HG03045 (cell line): ENCODE data around the gene XPO4.
"Not testable (repeated sequence)": the region's sequence is repeated elsewhere in the genome, so short reads cannot be mapped to it uniquely, and the experiment has no call there.

Experiments used
- ATAC-seq: cut with Tn5 transposase; IDR thresholded peaks from one replicate; pipeline ENCODE4 v1.9.1; 2021; ENCODE audit warnings: mild to moderate bottlenecking, moderate library complexity; ENCODE audit not compliant: unreplicated experiment

XPO4 gene

DNA sequence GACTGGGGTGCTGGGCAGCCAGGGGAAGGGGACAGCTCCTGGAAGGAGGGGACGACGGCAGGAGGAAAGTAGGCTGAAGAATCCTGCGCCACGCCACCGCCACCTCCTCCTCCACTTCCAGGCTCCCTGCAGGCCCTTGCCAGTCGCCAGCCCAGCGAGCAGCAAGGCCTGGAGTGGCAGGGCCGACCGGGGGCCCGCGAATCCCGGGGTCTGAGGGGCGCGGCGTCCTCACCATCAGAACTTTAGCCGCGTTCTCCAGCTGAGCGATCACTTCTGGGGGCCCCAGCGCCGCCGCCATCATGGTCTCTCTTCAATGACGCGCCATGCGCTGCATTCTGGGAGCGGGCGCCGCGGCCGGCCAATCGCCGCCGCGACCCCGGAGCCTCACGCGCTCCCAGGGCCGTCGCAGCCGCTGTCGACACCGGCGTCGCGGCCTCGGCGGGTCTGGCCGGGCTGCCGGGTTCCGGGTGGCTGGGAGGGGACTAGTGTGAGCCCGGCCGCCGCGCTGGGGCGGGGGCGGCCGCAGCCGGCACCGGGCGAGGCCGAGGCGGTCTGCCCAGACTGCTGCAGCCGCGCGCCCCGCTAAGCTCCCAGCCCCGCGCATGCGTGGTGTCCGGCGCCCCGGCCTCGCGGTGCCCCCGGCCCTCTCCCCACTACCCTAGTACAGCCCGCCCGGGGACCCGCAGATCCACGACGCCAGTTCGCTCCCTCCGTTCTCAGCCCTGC lies at the start of gene XPO4:
TSS of gene XPO4 (minus strand) at position 309 of the 726 bp plus-strand sequence. CDS start at position 301, 8 bp downstream.
- peak; percentile 95 for ATAC-seq

- ATAC-seq: not testable (repeated sequence)
Observed at GRCh38 chr13:20948001-20948400, 45.5 kb upstream of the XPO4 start.

DNA sequence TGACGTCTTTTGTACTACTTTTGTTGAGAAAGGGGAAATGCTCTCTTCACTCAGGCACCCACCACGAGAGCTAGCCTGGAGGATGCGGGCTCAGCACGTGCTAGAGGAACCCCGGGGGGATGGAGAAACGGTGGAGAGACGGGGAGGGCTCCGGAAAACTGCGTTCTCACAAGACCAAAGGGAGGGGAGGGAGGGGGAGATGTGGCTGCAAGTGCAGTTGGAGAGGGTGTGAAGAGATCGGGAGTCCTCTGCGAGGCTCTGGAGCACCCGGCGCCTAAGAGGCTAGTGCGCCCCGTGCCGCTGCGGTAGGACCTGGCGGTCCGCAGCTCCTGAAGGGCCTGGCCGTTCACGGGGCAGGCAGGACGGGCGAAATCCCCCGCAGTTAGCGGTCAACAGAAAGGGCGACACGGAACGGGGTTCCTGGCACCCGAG lies 43.4 kb upstream of the XPO4 start:
- no peak for ATAC-seq

GRCh38 chr13:20942938-20943559 lies 40.5 kb upstream of the XPO4 start:
- ATAC-seq: no peak

GRCh38 chr13:20940511-20940910 lies 38.0 kb upstream of the XPO4 start:
- ATAC-seq: not testable (repeated sequence)

GRCh38 chr13:20940083-20940482 lies 37.5 kb upstream of the XPO4 start:
- no peak for ATAC-seq

DNA sequence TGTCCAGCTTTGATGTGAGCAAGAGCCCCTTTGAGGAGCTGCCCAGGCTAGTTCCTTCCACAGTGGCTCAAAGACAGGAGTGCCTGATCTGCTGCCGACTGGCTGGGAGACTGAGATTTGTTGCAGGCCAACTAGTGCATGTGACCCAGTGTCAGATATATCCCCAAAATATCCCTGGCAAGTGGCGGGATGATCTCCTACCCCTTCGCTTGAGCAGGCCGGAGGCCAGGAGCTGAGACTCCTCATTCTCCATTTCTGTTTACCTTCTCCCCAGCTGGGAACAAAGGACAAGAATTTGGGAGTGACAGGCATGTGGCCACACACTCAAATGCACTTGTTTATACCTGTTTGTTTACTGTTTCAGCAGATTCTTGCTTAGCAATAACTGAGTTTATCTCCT lies 37.1 kb upstream of the XPO4 start:
- no peak for ATAC-seq

- no peak for ATAC-seq
Observed at GRCh38 chr13:20938302-20938701, 35.8 kb upstream of the XPO4 start.

DNA sequence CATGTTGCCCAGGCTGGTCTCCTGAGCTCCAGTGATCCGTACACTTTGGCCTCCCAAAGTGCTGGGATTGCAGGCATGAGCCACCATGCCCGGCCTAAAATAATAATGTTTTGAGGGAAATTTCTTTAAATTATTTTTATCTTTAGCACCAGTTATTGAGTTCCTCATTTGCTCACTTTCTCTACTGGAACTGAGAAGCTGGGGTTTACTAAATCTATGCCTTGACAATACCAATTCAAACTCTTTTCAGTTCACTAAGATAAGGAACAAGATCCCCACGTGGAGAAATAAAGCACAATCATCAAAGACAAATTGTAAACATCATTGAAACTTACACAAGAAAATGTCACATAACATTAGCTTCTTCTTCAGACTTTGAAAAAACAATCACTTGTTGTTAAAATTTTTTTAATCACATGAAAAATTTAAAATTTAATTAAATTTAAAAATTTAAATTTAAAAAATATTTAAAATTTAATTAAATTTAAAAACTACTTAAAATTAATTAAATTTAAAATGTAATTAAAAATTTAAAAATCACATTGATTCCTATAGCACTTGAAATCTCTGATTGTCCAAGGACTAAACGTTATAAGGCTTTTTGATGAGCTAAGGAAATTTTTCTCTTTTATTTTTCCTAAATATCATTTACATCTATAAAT lies 25.2 kb upstream of the XPO4 start:
- ATAC-seq: no peak

DNA sequence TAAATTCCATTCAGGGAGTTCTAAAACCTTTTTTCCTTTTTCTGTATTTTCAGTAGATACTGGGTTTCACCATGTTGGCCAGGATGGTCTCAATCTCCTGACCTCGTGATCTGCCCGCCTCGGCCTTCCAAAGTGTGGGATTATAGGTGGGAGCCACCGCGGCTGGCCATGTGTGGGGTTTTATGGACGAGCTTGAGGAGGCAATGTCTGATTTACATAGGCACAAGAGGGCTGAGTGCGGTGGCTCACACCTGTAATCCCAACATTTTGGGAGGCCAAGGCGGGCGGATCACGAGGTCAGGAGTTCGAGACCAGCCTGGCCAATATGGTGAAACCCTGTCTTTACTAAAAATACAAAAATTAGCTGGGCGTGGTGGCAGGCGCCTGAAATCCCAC lies 22.8 kb upstream of the XPO4 start:
- ATAC-seq: not testable (repeated sequence)

DNA sequence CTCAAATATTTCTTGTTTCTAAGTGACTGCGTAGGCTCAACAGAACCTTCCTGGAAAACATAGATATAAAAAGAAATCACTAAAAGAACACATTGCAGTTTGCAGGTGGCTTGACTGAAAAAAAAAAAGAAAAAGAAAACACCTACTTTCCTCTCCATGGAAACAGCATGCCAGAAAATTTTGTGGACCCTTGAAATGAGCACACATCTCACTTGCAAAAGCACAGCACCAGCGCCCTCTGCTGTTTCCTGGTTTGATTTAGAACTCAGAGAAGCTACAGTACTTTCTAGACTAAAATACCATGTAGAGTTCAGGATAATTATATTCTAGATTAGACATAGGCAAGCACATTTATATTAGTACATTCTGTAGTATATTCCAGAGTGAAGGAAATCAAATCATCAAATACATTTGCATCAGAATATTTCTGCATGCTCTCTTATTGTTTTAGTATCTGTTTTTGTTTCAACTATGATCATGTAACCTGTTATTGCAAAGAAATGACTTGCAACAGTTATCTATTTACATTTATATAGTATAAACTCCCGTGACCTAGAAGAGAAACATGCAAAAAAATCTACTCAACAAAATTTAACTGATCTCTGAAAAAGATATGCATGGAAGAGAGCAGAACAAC lies 22.3 kb upstream of the XPO4 start:
- ATAC-seq: no peak

DNA sequence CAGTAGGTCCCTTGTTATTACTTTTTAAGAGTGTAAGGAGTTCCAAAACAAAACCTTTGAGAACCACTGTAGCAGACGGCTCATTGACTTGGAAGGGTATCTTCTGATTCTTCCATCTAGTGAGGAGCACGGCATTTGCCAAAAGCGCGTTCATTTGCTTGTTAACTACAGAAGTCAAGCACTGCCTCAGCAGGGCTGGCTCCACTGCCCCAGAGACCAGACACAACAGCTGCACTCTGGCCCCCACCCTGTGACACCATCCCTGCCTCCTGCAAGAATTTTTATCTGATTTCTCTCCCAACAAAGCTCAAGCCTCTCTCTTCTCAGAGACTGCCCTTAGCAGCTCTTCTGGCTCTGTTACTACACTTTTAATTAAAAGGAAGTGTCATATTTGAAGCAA lies 20.7 kb upstream of the XPO4 start:
- no peak for ATAC-seq

DNA sequence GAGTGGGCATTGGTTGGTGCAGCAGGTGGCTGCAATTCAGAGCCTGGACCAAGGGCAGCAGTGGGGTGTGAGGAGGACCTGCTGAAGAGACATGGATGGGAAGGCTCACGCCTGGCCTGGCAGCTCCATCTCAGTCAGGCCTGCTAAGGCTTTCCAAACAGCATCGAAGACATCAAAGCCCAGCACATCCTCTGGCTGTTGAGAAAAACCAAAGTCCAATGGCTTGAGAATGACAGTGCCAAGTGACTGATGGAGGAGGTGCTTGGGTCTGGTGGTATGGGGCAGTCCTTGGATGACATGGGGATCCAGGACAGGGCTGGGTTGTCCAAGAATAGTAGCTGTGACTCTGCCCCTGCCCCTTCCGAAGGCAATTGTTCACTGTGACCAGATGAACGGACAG lies 19.0 kb upstream of the XPO4 start:
- no peak for ATAC-seq

GRCh38 chr13:20915676-20916075 lies 13.1 kb upstream of the XPO4 start:
- ATAC-seq: not testable (repeated sequence)

DNA sequence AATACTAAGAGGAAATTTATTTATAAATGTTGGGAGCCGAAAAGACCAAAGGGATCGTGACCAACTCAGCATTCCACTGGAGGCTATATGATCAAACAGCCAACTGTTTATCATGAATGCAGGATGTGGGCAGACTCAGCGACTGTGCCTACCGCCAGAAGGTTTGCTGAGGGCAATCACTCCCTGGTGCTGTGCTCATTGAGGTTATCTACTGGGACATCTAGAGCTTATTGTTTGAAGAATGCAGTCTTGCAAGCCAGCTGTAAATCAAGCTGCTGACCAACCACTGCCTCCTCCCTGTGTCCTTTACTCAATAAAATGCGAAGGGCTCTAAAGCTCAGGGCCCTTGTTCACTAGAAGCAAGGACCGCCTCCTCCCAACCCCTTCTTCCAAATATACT lies 8.5 kb upstream of the XPO4 start:
- ATAC-seq: no peak

DNA sequence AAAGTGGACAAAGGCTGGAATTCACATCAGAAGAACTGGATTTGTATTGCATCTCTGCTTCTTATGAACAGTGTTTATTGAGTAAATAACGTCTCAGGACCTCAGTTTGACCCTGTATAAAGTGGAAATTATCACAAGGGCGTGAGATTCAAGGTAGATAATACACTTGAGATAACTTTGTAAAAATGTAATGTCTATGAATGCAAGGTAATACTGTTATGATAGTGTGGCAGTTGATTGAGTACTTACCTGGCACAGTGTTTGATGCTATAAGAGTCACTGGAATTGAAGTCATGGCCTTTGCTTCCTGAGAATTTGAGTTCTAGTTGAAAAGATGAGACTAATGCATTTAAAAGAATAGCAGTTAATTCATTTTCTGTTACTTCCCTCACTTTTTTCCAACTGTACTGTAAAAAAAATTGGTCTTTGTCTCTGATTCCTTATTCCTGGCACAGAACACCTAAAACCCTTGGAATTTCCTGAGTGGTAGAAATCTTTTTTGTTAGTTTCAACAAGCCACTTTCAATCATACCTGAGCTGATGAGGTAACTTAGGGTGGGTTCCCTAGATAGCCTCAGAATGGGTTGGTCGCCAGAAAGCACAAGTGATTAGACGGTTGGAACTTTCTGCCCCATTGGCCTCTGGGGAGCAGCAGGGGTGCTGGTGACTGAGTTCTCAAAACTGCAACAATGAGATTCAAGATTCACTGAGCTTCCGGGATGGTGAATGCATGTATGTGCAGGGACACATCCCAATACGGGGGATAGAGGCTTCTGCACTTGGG lies 6.4 kb upstream of the XPO4 start:
- no peak for ATAC-seq

DNA sequence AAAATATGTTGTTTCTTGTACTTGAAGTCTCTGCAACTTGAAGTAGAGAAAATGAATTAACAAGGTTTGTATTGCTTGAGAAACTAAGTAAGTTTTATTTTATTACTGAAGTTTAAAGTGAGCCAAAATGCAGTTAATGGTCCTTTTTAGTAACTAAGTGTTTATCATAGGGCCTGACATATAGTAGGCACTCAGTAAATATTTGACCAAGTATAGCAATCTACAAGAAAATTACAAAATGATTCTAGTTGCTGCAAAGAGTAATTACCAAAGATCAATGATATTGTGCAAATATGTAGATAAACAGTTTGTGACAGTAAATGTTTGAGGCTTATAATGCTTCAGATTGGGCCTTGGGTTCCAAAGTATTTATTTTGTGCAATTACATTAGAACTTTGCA lies 2.4 kb upstream of the XPO4 start:
- ATAC-seq: no peak

GRCh38 chr13:20903164-20903475 lies 574 bp upstream of the XPO4 start:
- no peak for ATAC-seq

DNA sequence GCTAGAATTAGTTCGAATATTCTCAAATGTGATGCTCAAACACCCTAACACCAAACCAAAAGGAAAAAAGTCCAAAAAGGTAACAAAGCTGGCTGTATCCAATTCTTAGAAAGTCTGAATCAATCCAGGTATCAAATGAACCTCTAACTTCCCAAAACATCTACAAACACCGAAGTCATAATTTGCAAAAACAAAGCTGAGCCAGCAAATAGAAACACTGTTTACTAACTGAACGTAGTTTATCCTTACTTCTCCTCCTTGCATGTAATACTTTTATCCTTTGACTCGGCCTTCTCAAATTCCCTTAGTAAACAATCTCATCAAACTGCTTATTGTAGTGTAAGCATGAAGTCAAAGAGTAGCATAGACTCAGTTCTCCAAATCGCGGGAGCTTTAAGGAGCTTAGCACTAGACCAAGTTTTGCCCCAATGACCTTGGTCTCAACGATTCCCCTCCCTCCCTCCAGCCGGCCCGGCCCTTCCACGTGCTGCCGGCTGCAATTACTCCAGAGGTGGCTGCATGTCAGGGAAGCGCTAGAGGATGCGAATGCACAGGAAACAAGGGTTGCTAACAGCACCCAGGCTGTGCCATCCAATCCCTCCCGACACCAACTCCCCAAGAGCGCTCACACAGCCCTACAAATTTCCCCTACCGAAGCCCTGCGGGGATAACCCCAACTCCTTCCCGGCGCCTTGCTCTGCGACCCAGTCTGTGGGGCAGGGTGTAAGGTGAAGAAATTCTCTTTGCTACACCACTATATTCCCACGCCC lies 693 bp downstream of the XPO4 start:
- peak; percentile 31 for ATAC-seq

- ATAC-seq: no peak
Observed at GRCh38 chr13:20894245-20894644, 8.3 kb downstream of the XPO4 start.
